ENCODE data around the gene PRR15. TPM values are rescaled to one million over a fixed set of nuclear protein-coding genes. Genes with fewer than 3 reads are reported as not detected.

PRR15 gene
- total RNA-seq, 4 donors from 2014 or later = 0.54 to 2.7 (median 1.7) TPM

DNA sequence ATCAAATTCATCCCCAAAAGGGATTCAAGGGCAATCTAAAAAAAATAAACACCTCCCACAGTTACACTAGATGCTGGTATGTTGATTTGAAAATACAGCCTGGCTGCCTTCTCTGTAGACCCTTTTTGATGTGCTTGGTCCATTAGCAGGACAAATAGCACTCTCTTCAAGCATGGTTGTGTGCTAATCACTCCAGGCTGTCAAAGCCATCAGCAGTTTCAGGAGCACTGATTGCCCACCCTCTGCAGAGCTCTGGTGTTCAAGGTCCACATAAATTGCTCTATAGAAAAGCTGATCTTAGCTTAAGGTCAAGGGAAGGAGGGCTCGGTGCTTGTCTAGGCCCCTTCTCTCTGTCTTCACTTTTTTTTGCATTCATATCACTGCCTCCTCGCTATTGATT is 35.4 kb downstream of the PRR15 start:
- Histone ChIP-seq H3K36me3 (no peaks in the 10 kb centered on the region), H3K9me3 (no peaks in the 10 kb centered on the region), H3K4me3 (replicated peaks in 1 of 3) (no peak overlapping the region), H3K27me3 (no peaks in the 10 kb centered on the region), H3K4me1 (no peaks in the 10 kb centered on the region), H3K27ac (no peak overlapping the region)
- TF ChIP-seq, protein P1, sequence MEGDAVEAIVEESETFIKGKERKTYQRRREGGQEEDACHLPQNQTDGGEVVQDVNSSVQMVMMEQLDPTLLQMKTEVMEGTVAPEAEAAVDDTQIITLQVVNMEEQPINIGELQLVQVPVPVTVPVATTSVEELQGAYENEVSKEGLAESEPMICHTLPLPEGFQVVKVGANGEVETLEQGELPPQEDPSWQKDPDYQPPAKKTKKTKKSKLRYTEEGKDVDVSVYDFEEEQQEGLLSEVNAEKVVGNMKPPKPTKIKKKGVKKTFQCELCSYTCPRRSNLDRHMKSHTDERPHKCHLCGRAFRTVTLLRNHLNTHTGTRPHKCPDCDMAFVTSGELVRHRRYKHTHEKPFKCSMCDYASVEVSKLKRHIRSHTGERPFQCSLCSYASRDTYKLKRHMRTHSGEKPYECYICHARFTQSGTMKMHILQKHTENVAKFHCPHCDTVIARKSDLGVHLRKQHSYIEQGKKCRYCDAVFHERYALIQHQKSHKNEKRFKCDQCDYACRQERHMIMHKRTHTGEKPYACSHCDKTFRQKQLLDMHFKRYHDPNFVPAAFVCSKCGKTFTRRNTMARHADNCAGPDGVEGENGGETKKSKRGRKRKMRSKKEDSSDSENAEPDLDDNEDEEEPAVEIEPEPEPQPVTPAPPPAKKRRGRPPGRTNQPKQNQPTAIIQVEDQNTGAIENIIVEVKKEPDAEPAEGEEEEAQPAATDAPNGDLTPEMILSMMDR (IDR thresholded peaks at IDR 0.05) = no peak
- no peak for TF ChIP-seq POLR2A (IDR thresholded peaks at IDR 0.05)
- DNase-seq = no peak
- intact Hi-C loops (cut with DNase I) = no loop called here
- 93 to 94% methylated on average over 2 of the region's 2 CpGs for WGBS, 2 donors

- 87 to 94% methylated on average over 4 of the region's 4 CpGs for WGBS, 2 donors
- no peak for DNase-seq
- no peak overlapping the region for H3K4me3 ChIP-seq (replicated peaks in 1 of 3)
- H3K4me1 ChIP-seq = no peaks in the 10 kb centered on the region
- intact Hi-C loops (cut with DNase I) = no loop called here
- no peak overlapping the region for H3K27ac ChIP-seq
- no peaks in the 10 kb centered on the region for H3K27me3 ChIP-seq
- no peak for TF ChIP-seq POLR2A (IDR thresholded peaks at IDR 0.05)
- TF ChIP-seq, protein P1 (IDR thresholded peaks at IDR 0.05) = no peak
- no peaks in the 10 kb centered on the region for H3K36me3 ChIP-seq
- H3K9me3 ChIP-seq = no peaks in the 10 kb centered on the region
Observed at GRCh38 chr7:29600661-29601060, 37.0 kb downstream of the PRR15 start.

- intact Hi-C loops (cut with DNase I) = no loop called here
- no peak overlapping the region for H3K4me3 ChIP-seq (replicated peaks in 1 of 3)
- WGBS, 2 donors = 96 to 97% methylated on average over 3 of the region's 3 CpGs
Observed at GRCh38 chr7:29604052-29604451, 40.4 kb downstream of the PRR15 start.

DNA sequence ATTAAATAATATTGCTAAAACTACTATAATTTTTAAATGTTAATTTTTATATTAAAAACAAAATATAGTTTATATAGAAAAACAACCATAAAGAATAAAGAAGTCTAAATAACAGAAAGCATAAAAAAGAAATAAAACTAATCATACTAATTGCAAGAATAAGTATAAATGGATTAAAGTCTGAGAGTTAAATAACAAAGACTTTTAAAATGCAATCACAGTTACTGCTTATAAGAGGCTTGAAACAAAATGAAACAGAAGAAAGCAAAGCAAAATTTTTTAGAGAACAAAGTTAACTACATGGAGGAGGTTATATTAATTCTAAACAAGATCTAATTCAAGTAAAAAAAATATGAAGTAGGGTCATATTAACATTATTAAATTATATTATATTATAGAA is 41.1 kb downstream of the PRR15 start:
- intact Hi-C loops (cut with DNase I) = no loop called here
- no peak overlapping the region for H3K27ac ChIP-seq
- H3K36me3 ChIP-seq = no peaks in the 10 kb centered on the region
- no peak for DNase-seq
- TF ChIP-seq, protein P1 (IDR thresholded peaks at IDR 0.05) = no peak
- no peak for TF ChIP-seq POLR2A (IDR thresholded peaks at IDR 0.05)
- H3K9me3 ChIP-seq = no peaks in the 10 kb centered on the region
- H3K27me3 ChIP-seq = no peaks in the 10 kb centered on the region
- no peak overlapping the region for H3K4me3 ChIP-seq (replicated peaks in 1 of 3)
- H3K4me1 ChIP-seq = no peaks in the 10 kb centered on the region

More at GRCh38 chr7:29604052-29604451, 40.4 kb downstream of the PRR15 start:
- Histone ChIP-seq H3K4me1 (no peaks in the 10 kb centered on the region), H3K27me3 (no peaks in the 10 kb centered on the region), H3K36me3 (no peaks in the 10 kb centered on the region), H3K27ac (no peak overlapping the region), H3K9me3 (no peaks in the 10 kb centered on the region)
- no peak for DNase-seq
- TF ChIP-seq, protein P1 (IDR thresholded peaks at IDR 0.05) = no peak
- TF ChIP-seq POLR2A (IDR thresholded peaks at IDR 0.05) = no peak

DNA sequence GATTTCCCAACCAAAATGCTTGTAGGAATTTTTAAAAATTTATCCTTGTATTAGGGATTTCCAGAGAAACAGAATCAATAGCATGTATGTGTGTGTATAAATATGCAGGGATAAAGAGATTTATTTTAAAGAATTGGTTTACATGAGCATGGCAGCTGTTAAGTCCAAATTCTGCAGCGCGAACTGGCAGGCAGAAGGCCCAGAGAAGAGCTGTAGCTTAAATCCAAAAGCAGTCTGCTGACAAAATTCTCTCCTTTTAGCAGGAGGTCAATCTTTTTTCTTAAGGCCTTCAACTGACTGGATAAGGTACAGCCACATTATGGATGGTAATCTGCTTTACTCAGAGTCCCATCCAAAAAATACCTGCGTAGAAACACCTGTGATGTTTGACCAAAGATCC is 42.0 kb downstream of the PRR15 start:
- no peak for DNase-seq
- intact Hi-C loops (cut with DNase I) = no loop called here
- H3K36me3 ChIP-seq = no peaks in the 10 kb centered on the region
- H3K27ac ChIP-seq = no peak overlapping the region
- TF ChIP-seq, protein P1 (IDR thresholded peaks at IDR 0.05) = no peak
- no peak for TF ChIP-seq POLR2A (IDR thresholded peaks at IDR 0.05)
- no peaks in the 10 kb centered on the region for H3K4me1 ChIP-seq
- no peaks in the 10 kb centered on the region for H3K9me3 ChIP-seq
- no peaks in the 10 kb centered on the region for H3K27me3 ChIP-seq
- WGBS, 2 donors = 92% methylated on average over 3 of the region's 3 CpGs
- no peak overlapping the region for H3K4me3 ChIP-seq (replicated peaks in 1 of 3)
